Smooth muscle cell (in vitro differentiated cells): ENCODE results near the gene CTSK. TPM values are rescaled to one million over a fixed set of nuclear protein-coding genes. Genes with fewer than 3 reads are reported as not detected.

Source experiments
- DNase-seq: peaks from one replicate; lab custom pipeline; 2025; ENCODE audit not compliant: unreplicated experiment; lab: John Stamatoyannopoulos, UW
- H2AFZ ChIP-seq: fragments of 200-600 bp; sonication (generic); 2 replicates; pipeline ENCODE4 v1.6.0; 2016; ENCODE audit warnings: antibody characterized with exemption, low read depth, mild to moderate bottlenecking
- H3F3A ChIP-seq: fragments of 200-600 bp; sonication (generic); 2 replicates; pipeline ENCODE4 v1.6.0; 2017; ENCODE audit warnings: antibody characterized with exemption, low read depth
- H3K27ac ChIP-seq: fragments of 200-600 bp; sonication (generic); 2 replicates; pipeline ENCODE4 v1.5.1; 2016; ENCODE audit warnings: low read depth, mild to moderate bottlenecking
- H3K27me3 ChIP-seq: fragments of 200-600 bp; sonication (generic); 2 replicates; pipeline ENCODE4 v1.6.1; 2016; ENCODE audit warnings: low read depth, mild to moderate bottlenecking
- H3K36me3 ChIP-seq: fragments of 200-600 bp; sonication (generic); 2 replicates; pipeline ENCODE4 v1.5.1; 2016; ENCODE audit warnings: low read depth
- H3K4me1 ChIP-seq: fragments of 200-600 bp; sonication (generic); 2 replicates; pipeline ENCODE4 v1.5.1; 2016; ENCODE audit warnings: low read depth
- H3K4me2 ChIP-seq: fragments of 200-600 bp; sonication (generic); 2 replicates; pipeline ENCODE4 v1.6.0; 2016; ENCODE audit warnings: mild to moderate bottlenecking
- H3K4me3 ChIP-seq: fragments of 200-600 bp; sonication (generic); 2 replicates; pipeline ENCODE4 v1.5.1; 2016; ENCODE audit warnings: mild to moderate bottlenecking
- H3K79me2 ChIP-seq: fragments of 200-600 bp; sonication (generic); 2 replicates; pipeline ENCODE4 v1.6.0; 2016; ENCODE audit warnings: low read depth, mild to moderate bottlenecking
- H3K9ac ChIP-seq: fragments of 200-600 bp; sonication (generic); 2 replicates; pipeline ENCODE4 v1.6.0; 2016; ENCODE audit warnings: low read depth
- H3K9me3 ChIP-seq: fragments of 200-600 bp; sonication (generic); replicated peaks from 2 replicates; pipeline ENCODE4 v1.5.1; 2016; ENCODE audit warnings: low read depth
- H4K20me1 ChIP-seq: fragments of 200-600 bp; sonication (generic); 2 replicates; pipeline ENCODE4 v1.6.0; 2016; ENCODE audit warnings: low read depth
- WGBS: methylation state at CpG from one replicate; pipeline ENCODE4 v1.1.7; 2016; ENCODE audit warnings: low lambda C conversion rate; 5-methylcytosine and 5-hydroxymethylcytosine counted together
- polyA plus RNA-seq: library from polyadenylated mRNA; unstranded; fragments of >200 nt; fragmentation: Nextera tagmentation; extraction: Ambion mirVana; gene quantifications from 2 replicates; pipeline ENCODE4 v1.2.1, GENCODE V29; 2016
- total RNA-seq: library from RNA; depleted of rRNA; stranded (reverse); fragments of >200 nt; gene quantifications from 2 replicates; pipeline ENCODE4 v1.2.3, GENCODE V29; 2014
- TF ChIP-seq, protein P1 (sequence below): fragments of 200-600 bp; sonication (generic); IDR thresholded peaks from 2 replicates; pipeline ENCODE4 v1.5.1; 2017; ENCODE audit warnings: borderline replicate concordance, mild to moderate bottlenecking, antibody characterized with exemption; ENCODE audit not compliant: insufficient read depth, poor library complexity, severe bottlenecking

The CTSK gene
- total and polyA plus RNA-seq, 2 experiments from 2014 or later = 12.2 to 12.4 TPM

DNA sequence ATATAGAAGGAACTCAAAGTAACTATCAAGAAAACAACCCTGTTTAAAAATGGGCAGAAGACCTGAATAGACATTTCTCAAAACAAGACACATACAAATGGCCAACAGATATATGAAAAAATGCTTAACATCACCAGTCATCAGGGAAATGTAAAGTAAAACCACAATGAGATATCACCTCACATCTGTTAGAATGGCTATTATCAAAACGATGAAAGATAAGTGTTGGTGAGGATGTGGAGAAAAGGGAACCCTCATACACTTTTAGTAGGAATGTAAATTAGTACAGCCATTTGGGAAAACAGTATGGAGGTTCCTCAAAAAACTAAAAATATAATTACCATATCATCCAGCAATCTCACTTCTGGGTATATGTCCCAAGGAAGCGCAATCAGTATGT, 45.5 kb downstream of the CTSK start:
- Histone ChIP-seq H3K4me1 (peaks cover 3% of the 10 kb centered on the region), H2AFZ (no peak overlapping the region), H3K4me2 (no peak overlapping the region), H3K9ac (no peak overlapping the region), H3K27ac (no peak overlapping the region), H4K20me1 (no peaks in the 10 kb centered on the region), H3K9me3 (no peaks in the 10 kb centered on the region), H3K36me3 (no peaks in the 10 kb centered on the region), H3K27me3 (no peaks in the 10 kb centered on the region), H3K4me3 (no peak overlapping the region), H3K79me2 (no peaks in the 10 kb centered on the region), H3F3A (peaks cover 6% of the 10 kb centered on the region)
- WGBS = 91% methylated on average over 2 of the region's 2 CpGs
- TF ChIP-seq, protein P1, sequence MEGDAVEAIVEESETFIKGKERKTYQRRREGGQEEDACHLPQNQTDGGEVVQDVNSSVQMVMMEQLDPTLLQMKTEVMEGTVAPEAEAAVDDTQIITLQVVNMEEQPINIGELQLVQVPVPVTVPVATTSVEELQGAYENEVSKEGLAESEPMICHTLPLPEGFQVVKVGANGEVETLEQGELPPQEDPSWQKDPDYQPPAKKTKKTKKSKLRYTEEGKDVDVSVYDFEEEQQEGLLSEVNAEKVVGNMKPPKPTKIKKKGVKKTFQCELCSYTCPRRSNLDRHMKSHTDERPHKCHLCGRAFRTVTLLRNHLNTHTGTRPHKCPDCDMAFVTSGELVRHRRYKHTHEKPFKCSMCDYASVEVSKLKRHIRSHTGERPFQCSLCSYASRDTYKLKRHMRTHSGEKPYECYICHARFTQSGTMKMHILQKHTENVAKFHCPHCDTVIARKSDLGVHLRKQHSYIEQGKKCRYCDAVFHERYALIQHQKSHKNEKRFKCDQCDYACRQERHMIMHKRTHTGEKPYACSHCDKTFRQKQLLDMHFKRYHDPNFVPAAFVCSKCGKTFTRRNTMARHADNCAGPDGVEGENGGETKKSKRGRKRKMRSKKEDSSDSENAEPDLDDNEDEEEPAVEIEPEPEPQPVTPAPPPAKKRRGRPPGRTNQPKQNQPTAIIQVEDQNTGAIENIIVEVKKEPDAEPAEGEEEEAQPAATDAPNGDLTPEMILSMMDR = no peak
- no peak for DNase-seq

GRCh38 chr1:150761801-150762200, 46.3 kb downstream of the CTSK start:
- Histone ChIP-seq H3F3A (peaks cover 6% of the 10 kb centered on the region), H3K4me3 (no peak overlapping the region), H3K27ac (no peak overlapping the region), H3K4me1 (peaks cover 3% of the 10 kb centered on the region), H2AFZ (no peak overlapping the region), H3K36me3 (no peaks in the 10 kb centered on the region), H4K20me1 (no peaks in the 10 kb centered on the region), H3K79me2 (no peaks in the 10 kb centered on the region), H3K27me3 (no peaks in the 10 kb centered on the region), H3K4me2 (no peak overlapping the region), H3K9me3 (no peaks in the 10 kb centered on the region), H3K9ac (no peak overlapping the region)
- TF ChIP-seq, protein P1 = no peak
- 97% methylated on average over 1 of the region's 1 CpG for WGBS
- DNase-seq = no peak

DNA sequence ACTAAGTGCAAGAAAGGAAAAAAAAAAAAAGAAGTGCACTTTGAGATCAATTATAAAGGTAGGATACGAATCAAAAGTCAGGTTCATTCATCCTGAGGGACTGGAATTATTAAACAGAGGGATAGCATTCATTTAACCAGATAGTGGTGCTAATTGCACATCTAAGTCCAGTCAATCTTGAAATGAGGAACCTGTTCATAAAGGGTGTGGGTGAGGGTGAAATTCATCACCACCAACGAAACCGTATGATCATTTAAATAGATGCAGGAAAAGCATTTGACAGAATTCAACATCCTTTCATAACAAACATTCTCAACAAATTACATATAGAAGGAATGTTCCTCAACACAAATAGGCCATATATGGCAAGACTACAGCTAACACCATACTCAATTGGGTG, 48.0 kb downstream of the CTSK start:
- WGBS = 88% methylated on average over 3 of the region's 3 CpGs
- no peak overlapping the region for H3K9ac ChIP-seq
- H3K4me2 ChIP-seq = no peak overlapping the region
- no peak overlapping the region for H3K4me3 ChIP-seq
- no peaks in the 10 kb centered on the region for H3K9me3 ChIP-seq
- no peak overlapping the region for H3K27ac ChIP-seq
- peaks cover 1% of the 10 kb centered on the region for H3K4me1 ChIP-seq
- no peaks in the 10 kb centered on the region for H3K27me3 ChIP-seq
- no peak overlapping the region for H2AFZ ChIP-seq
- TF ChIP-seq, protein P1 = no peak
- no peaks in the 10 kb centered on the region for H3K36me3 ChIP-seq
- no peaks in the 10 kb centered on the region for H4K20me1 ChIP-seq
- no peaks in the 10 kb centered on the region for H3F3A ChIP-seq
- DNase-seq = no peak
- no peaks in the 10 kb centered on the region for H3K79me2 ChIP-seq

DNA sequence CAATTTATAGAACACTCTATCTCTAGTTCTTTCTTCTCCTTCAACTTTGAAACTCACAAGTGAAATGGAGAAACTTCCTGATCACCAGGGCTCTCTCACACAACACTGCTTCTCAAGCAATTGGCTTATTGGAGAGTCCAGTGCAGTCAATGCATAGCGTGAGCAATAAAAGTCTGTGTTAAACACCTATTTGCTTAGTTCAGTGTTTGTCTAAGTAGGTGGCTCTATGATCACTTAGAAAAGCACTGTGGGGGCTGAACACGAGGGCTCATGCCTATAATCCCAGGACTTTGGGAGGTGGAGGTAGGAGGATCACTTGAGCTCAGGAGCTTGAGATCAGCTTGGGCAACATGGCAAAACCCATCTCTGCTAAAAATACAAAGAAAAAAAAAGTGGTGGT, 54.6 kb downstream of the CTSK start:
- Histone ChIP-seq H3K9ac (no peak overlapping the region), H3F3A (no peaks in the 10 kb centered on the region), H4K20me1 (no peaks in the 10 kb centered on the region), H3K79me2 (no peaks in the 10 kb centered on the region), H3K36me3 (no peaks in the 10 kb centered on the region), H3K27ac (no peak overlapping the region), H3K4me2 (no peak overlapping the region), H3K9me3 (no peaks in the 10 kb centered on the region), H3K4me1 (no peaks in the 10 kb centered on the region), H2AFZ (no peak overlapping the region), H3K4me3 (no peak overlapping the region), H3K27me3 (no peaks in the 10 kb centered on the region)
- no peak for DNase-seq
- WGBS = 77% methylated on average over 2 of the region's 2 CpGs
- TF ChIP-seq, protein P1 = no peak
